LNCAP (cell line): Measurements from ENCODE around the gene PALM.

ENCODE experiments used
- TF ChIP-seq, protein P1 (sequence below): fragments of 450-650 bp; IDR thresholded peaks from 2 replicates; pipeline ENCODE4 v1.5.1; 2017; ENCODE audit warnings: mild to moderate bottlenecking

The PALM gene

GRCh38 chr19:769616-770015 lies 60.9 kb downstream of the PALM start:
- TF ChIP-seq, protein P1, sequence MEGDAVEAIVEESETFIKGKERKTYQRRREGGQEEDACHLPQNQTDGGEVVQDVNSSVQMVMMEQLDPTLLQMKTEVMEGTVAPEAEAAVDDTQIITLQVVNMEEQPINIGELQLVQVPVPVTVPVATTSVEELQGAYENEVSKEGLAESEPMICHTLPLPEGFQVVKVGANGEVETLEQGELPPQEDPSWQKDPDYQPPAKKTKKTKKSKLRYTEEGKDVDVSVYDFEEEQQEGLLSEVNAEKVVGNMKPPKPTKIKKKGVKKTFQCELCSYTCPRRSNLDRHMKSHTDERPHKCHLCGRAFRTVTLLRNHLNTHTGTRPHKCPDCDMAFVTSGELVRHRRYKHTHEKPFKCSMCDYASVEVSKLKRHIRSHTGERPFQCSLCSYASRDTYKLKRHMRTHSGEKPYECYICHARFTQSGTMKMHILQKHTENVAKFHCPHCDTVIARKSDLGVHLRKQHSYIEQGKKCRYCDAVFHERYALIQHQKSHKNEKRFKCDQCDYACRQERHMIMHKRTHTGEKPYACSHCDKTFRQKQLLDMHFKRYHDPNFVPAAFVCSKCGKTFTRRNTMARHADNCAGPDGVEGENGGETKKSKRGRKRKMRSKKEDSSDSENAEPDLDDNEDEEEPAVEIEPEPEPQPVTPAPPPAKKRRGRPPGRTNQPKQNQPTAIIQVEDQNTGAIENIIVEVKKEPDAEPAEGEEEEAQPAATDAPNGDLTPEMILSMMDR = no peak

GRCh38 chr19:771332-771785 lies 62.6 kb downstream of the PALM start:
- TF ChIP-seq, protein P1 = no peak

DNA sequence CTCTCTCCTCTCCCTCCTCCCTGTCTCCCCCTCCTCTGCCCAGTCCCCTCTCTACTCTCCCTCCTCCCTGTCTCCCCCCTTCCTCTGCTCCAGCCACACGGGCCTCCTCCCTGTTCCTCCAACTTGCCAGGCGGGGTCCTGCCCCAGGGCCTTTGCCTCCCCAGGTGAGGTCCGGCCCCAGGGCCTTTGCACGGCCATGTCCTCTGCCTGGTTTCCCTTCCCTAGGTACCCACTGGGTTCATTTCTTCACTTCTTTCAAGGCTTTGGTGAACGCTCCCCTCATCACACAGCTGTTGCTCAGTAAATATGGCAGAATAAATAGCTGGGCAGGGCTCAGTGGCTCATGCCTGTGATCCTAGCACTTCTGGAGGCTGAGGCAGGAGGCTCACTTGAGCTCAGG lies 63.3 kb downstream of the PALM start:
- TF ChIP-seq, protein P1 = no peak

DNA sequence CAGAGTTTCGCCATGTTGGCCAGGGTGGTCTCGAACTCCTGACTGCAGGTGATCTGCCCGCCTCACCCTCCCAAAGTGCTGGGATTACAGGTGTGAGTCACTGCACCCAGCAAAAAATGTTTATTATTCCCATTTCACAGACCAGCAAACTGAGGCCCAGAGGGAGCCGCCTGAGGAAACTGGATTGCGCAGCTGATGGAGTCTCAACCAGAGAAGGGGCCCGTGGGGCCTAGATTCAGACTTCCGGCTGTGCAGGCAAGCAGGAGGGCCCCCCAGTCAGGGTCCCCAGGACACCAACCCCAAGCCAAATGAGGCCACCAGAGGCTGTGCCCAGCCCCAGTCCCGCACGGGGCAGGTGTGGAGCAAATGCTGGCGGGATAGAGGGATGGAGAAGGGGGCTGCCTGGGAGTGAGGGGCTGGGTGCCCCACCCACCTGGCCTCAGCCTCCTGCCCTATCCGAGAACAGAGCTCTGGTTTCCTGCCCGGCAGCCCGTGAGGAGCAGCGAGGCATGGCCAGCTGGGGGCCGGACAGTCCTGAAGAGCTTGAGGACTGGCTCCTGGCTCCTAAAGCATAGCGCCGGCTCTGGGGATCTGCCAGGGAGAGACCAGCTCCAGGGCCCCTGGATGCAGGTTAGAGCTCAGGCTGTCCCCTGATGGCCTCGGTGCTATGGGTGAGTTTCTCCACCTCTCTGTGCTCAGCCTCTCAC lies 64.1 kb downstream of the PALM start:
- TF ChIP-seq, protein P1 = no peak

DNA sequence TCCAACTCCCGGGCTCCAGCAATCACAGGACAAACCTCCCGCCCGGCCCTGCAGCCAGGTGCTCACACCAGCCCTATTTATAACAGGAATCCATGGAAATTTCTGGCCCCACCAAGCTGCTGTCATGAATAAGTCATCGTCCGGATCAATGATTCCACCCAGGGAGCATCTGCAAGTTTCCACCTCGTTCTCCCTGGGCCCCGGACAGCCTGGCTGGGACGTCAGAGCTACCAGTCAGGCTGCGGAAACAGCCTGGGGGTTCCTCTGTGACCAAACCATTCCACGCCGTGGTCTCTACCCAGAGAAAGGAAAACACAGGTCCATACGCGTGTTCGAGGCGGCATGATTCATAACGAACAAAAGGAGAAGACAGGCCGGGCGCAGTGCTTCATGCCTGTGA lies 67.8 kb downstream of the PALM start:
- TF ChIP-seq, protein P1 = no peak

- TF ChIP-seq, protein P1 = no peak
Measured at GRCh38 chr19:778910-779653, 70.3 kb downstream of the PALM start.

DNA sequence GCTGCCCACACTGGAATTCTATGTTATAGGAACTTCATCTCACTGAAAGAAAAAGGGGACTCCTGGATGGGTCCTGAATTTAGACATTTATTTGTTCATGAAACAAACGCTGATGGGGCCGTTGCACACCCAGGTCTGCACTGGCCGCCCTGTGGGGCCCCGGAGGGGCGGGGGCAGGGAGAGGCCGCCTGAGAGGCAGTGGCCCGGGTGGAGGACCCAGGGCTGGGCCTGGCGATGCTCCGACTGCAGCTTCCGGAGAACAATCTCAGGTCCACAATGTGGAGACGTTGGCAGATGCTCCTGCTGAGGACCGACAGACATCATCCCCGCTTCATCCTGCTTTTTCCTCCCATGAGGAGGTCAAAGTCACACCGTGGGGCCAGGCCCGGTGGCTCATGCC lies 72.2 kb downstream of the PALM start:
- TF ChIP-seq, protein P1 = no peak
